ENCODE measurements around the gene LZTR1.

LZTR1 gene

GRCh38 chr22:20946080-20946986 lies 35.8 kb upstream of the LZTR1 start:
- DNase-seq: no peak
- TF ChIP-seq CTCF (IDR thresholded peaks at IDR 0.05; ENCODE audit: low read depth, low read length): no peak
- Histone ChIP-seq H3K27ac (no peak overlapping the region), H3K36me3 (peaks cover 54% of the 10 kb centered on the region), H3K9me3 (ENCODE audit: severe bottlenecking) (no peaks in the 10 kb centered on the region), H3K27me3 (ENCODE audit: insufficient read depth, low read depth, severe bottlenecking) (no peaks in the 10 kb centered on the region), H3K4me3 (ENCODE audit: low read depth, low read length) (no peak overlapping the region)

GRCh38 chr22:20946991-20947390 lies 35.1 kb upstream of the LZTR1 start:
- no peaks in the 10 kb centered on the region for H3K9me3 ChIP-seq (ENCODE audit: severe bottlenecking)
- peaks cover 57% of the 10 kb centered on the region for H3K36me3 ChIP-seq
- no peak overlapping the region for H3K27ac ChIP-seq
- no peaks in the 10 kb centered on the region for H3K27me3 ChIP-seq (ENCODE audit: insufficient read depth, low read depth, severe bottlenecking)
- no peak for TF ChIP-seq CTCF (IDR thresholded peaks at IDR 0.05; ENCODE audit: low read depth, low read length)
- H3K4me3 ChIP-seq (ENCODE audit: low read depth, low read length): no peak overlapping the region
- DNase-seq: no peak

- Histone ChIP-seq H3K4me3 (ENCODE audit: low read depth, low read length) (no peak overlapping the region), H3K36me3 (peaks cover 60% of the 10 kb centered on the region)
These were observed 33.6 kb upstream of the LZTR1 start for GRCh38 chr22:20948450-20948849.

GRCh38 chr22:20948989-20949388 lies 33.1 kb upstream of the LZTR1 start:
- H3K27ac ChIP-seq: no peak overlapping the region
- no peak for TF ChIP-seq CTCF (IDR thresholded peaks at IDR 0.05; ENCODE audit: low read depth, low read length)
- H3K27me3 ChIP-seq (ENCODE audit: insufficient read depth, low read depth, severe bottlenecking): no peaks in the 10 kb centered on the region
- peaks cover 65% of the 10 kb centered on the region for H3K36me3 ChIP-seq
- DNase-seq: no peak
- H3K4me3 ChIP-seq (ENCODE audit: low read depth, low read length): no peak overlapping the region
- H3K9me3 ChIP-seq (ENCODE audit: severe bottlenecking): no peaks in the 10 kb centered on the region

More at GRCh38 chr22:20948450-20948849, 33.6 kb upstream of the LZTR1 start:
- DNase-seq: no peak
- Histone ChIP-seq H3K9me3 (ENCODE audit: severe bottlenecking) (no peaks in the 10 kb centered on the region), H3K27ac (no peak overlapping the region), H3K27me3 (ENCODE audit: insufficient read depth, low read depth, severe bottlenecking) (no peaks in the 10 kb centered on the region)
- no peak for TF ChIP-seq CTCF (IDR thresholded peaks at IDR 0.05; ENCODE audit: low read depth, low read length)

- TF ChIP-seq CTCF (IDR thresholded peaks at IDR 0.05; ENCODE audit: low read depth, low read length): no peak
- H3K27me3 ChIP-seq (ENCODE audit: insufficient read depth, low read depth, severe bottlenecking): no peaks in the 10 kb centered on the region
- H3K36me3 ChIP-seq: peaks cover 67% of the 10 kb centered on the region
- no peak overlapping the region for H3K27ac ChIP-seq
- H3K9me3 ChIP-seq (ENCODE audit: severe bottlenecking): no peaks in the 10 kb centered on the region
- DNase-seq: no peak
- H3K4me3 ChIP-seq (ENCODE audit: low read depth, low read length): no peak overlapping the region
These were observed 32.4 kb upstream of the LZTR1 start for GRCh38 chr22:20949698-20950183.
